Liver (tissue), 9 donors: ENCODE data around the gene DDX53. TPM values are rescaled to one million over a fixed set of nuclear protein-coding genes. Genes with fewer than 3 reads are reported as not detected.

Source experiments
- DNase-seq: peaks from one replicate; pipeline ENCODE4 v3.0.0-alpha.2; 2017; ENCODE audit warnings: low spot score
- H3K27ac ChIP-seq, 2 donors: one replicate each; pipeline ENCODE4 v1.7.0; 2013; ENCODE audit warnings: inconsistent platforms in 2 of 2, low read length in 2 of 2, control low read depth in 1 of 2, low read depth in 1 of 2, mild to moderate bottlenecking in 1 of 2
- H3K27me3 ChIP-seq, 4 donors: one replicate each; pipeline versions ENCODE4 v1.6.1 to v1.7.0; 2013; ENCODE audit warnings: low read length in 3 of 4, inconsistent platforms in 1 of 4, mild to moderate bottlenecking in 1 of 4, moderate library complexity in 1 of 4; ENCODE audit not compliant: control insufficient read depth in 4 of 4, insufficient read depth in 4 of 4
- H3K36me3 ChIP-seq, 4 donors: one replicate each; pipeline versions ENCODE4 v1.6.1 to v1.7.0; 2013; ENCODE audit warnings: low read length in 3 of 4, mild to moderate bottlenecking in 3 of 4, low read depth in 1 of 4, moderate library complexity in 1 of 4; ENCODE audit not compliant: control insufficient read depth in 4 of 4, insufficient read depth in 3 of 4
- H3K4me1 ChIP-seq, 4 donors: one replicate each; pipeline versions ENCODE4 v1.6.1 to v1.7.0; 2013; ENCODE audit warnings: low read length in 3 of 4, mild to moderate bottlenecking in 3 of 4, moderate library complexity in 1 of 4; ENCODE audit not compliant: control insufficient read depth in 4 of 4, insufficient read depth in 4 of 4
- H3K4me3 ChIP-seq, 3 donors: one replicate each; pipeline versions ENCODE4 v1.6.1 to v1.7.0; 2013; ENCODE audit warnings: low read length in 3 of 3, control low read depth in 1 of 3, low read depth in 1 of 3, mild to moderate bottlenecking in 1 of 3
- H3K9ac ChIP-seq, 2 donors: one replicate each; pipeline ENCODE4 v1.7.0; 2013; ENCODE audit warnings: low read length in 2 of 2, mild to moderate bottlenecking in 2 of 2, moderate library complexity in 2 of 2, control low read depth in 1 of 2, low read depth in 1 of 2
- H3K9me3 ChIP-seq, 4 donors: one replicate each; pipeline versions ENCODE4 v1.6.1 to v1.7.0; 2013; ENCODE audit warnings: low read length in 3 of 4; ENCODE audit not compliant: control insufficient read depth in 4 of 4
- EGR1 ChIP-seq, 2 donors: IDR thresholded peaks; 2 replicates each; pipeline ENCODE4 v1.6.1; 2016 to 2018; ENCODE audit warnings: antibody characterized with exemption in 2 of 2, low read depth in 2 of 2
- FOXA1 ChIP-seq: IDR thresholded peaks from 2 replicates; pipeline ENCODE4 v1.6.1; 2016; ENCODE audit warnings: antibody characterized with exemption
- FOXA2 ChIP-seq: IDR thresholded peaks from 2 replicates; pipeline ENCODE4 v1.6.1; 2016; ENCODE audit warnings: antibody characterized with exemption
- GABPA ChIP-seq, 2 donors: IDR thresholded peaks in 1 of 2; conservative IDR thresholded peaks in 1 of 2; 2 replicates each; pipeline ENCODE4 v1.6.1; 2016; ENCODE audit warnings: antibody characterized with exemption in 2 of 2, mild to moderate bottlenecking in 1 of 2, moderate library complexity in 1 of 2
- HNF4A ChIP-seq, 2 donors: conservative IDR thresholded peaks; 2 replicates each; pipeline ENCODE4 v1.6.1; 2016; ENCODE audit warnings: antibody characterized with exemption in 2 of 2, mild to moderate bottlenecking in 2 of 2
- HNF4G ChIP-seq: IDR thresholded peaks from 2 replicates; pipeline ENCODE4 v1.6.1; 2016; ENCODE audit warnings: antibody characterized with exemption
- JUND ChIP-seq, 2 donors: IDR thresholded peaks; 2 replicates each; pipeline ENCODE4 v1.6.1; 2016; ENCODE audit warnings: antibody characterized with exemption in 2 of 2
- NR2F2 ChIP-seq: IDR thresholded peaks from 2 replicates; pipeline ENCODE4 v1.6.1; 2016; ENCODE audit warnings: antibody characterized with exemption
- RAD21 ChIP-seq, 2 donors: IDR thresholded peaks; 2 replicates each; pipeline ENCODE4 v1.6.1; 2016; ENCODE audit warnings: antibody characterized with exemption in 2 of 2, mild to moderate bottlenecking in 2 of 2
- RXRA ChIP-seq, 2 donors: IDR thresholded peaks; 2 replicates each; pipeline ENCODE4 v1.6.1; 2017 to 2018; ENCODE audit warnings: antibody characterized with exemption in 2 of 2, mild to moderate bottlenecking in 1 of 2
- SP1 ChIP-seq: IDR thresholded peaks from 2 replicates; pipeline ENCODE4 v1.6.1; 2018; ENCODE audit warnings: antibody characterized with exemption, mild to moderate bottlenecking
- TAF1 ChIP-seq: conservative IDR thresholded peaks from 2 replicates; pipeline ENCODE4 v1.6.1; 2016; ENCODE audit warnings: antibody characterized with exemption, mild to moderate bottlenecking
- YY1 ChIP-seq: IDR thresholded peaks from 2 replicates; pipeline ENCODE4 v1.6.1; 2016; ENCODE audit warnings: antibody characterized with exemption, mild to moderate bottlenecking
- WGBS: extraction: QIAGEN DNeasy Blood & Tissue Kit; methylation state at CpG from one replicate; pipeline ENCODE4 v1.1.7; 2013; 5-methylcytosine and 5-hydroxymethylcytosine counted together
- polyA plus RNA-seq, 2 donors: library from polyadenylated mRNA; stranded (reverse) in 1 of 2; unstranded in 1 of 2; fragments of 200-250 nt in 1 of 2; fragments of >200 nt in 1 of 2; fragmentation: Nextera tagmentation in 1 of 2; extraction: Ambion mirVana in 1 of 2; gene quantifications; one replicate each; pipeline versions ENCODE4 v1.2.1 to v1.2.3, GENCODE V29; 2013 to 2015
- total RNA-seq, 2 donors: library from RNA; depleted of rRNA; stranded (reverse); fragments of >200 nt; gene quantifications; one replicate each; pipeline ENCODE4 v1.2.3, GENCODE V29; 2014
- TF ChIP-seq, protein P1 (sequence below): IDR thresholded peaks from 2 replicates; pipeline ENCODE4 v1.6.1; 2016; ENCODE audit warnings: antibody characterized with exemption
- TF ChIP-seq, protein P2 (sequence below): IDR thresholded peaks from 2 replicates; pipeline ENCODE4 v1.6.1; 2016; ENCODE audit warnings: antibody characterized with exemption
- TF ChIP-seq, protein P3 (sequence below): IDR thresholded peaks from 2 replicates; pipeline ENCODE4 v1.6.1; 2016; ENCODE audit warnings: antibody characterized with exemption, mild to moderate bottlenecking
- TF ChIP-seq, protein P4 (sequence below): fragments of 150-350 bp; IDR thresholded peaks from 2 replicates; pipeline ENCODE4 v1.5.1; 2017; ENCODE audit warnings: improper control_type of control experiment, low read depth, low read length; ENCODE audit not compliant: missing input control
- TF ChIP-seq, protein P5 (sequence below): IDR thresholded peaks from 2 replicates; pipeline ENCODE4 v1.6.1; 2016; ENCODE audit warnings: antibody characterized with exemption
- donor health status: healthy.
- donor health status: healthy.
- donor health status: healthy.
- donor health status: healthy.
- donor health status: healthy.

DDX53 gene
- total and polyA plus RNA-seq, 4 donors: not detected

DNA sequence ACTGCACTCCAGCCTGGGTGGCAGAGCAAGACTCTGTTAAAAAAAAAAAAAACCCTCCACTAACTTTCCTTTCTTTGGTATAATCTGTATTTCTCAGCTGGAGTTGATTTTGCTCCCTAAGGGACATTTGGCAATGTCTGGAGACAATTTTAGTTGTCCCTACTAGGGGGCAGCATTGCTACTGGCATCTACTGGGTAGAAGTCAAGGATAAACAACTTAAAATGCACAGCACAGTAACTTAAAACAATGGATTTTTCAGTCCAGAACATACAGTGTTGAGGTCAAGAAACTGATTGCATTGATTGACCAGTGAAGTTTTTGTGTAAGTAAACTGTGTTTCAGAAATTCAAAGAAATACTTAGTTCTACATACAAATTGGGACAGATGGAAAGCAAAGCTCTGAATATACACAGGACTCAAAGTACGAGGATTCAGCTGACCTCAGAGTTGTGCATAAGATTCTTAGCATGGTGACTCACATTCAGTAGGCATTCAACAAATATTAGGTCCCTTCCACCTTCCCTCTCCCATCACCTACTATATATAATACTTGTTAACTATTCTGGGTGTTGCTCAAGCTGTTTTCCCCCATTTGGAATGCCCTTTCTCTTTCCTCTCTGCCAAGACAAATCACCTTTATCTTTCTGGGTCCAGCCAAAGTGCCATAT lies 8.8 kb downstream of the DDX53 start:
- WGBS: 29% methylated on average over 1 of the region's 1 CpG
- H3K36me3 ChIP-seq: no peaks in the 10 kb centered on the region

DNA sequence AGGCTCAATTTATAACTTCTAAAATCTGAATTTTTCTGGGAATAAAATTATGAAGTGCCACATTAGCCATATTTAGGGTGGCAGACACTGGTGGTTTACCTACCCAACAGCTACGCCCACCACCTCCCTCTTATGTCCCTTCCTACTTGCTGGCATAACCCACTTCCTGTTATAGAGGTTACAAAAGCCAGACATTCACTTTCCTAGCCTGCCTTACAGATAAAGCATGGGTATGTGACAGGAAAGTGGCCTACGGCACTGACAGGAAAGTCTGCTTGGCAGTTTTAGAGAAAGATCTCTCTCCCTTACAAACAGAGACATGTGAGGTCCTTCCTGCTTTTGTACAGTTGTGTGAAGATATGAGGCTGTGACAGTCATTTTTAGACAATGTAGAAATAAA lies 12.4 kb downstream of the DDX53 start:
- no peak for DNase-seq
- no peaks in the 10 kb centered on the region for H3K4me1 ChIP-seq
- H3K9ac ChIP-seq: no peak overlapping the region
- no peaks in the 10 kb centered on the region for H3K27me3 ChIP-seq
- no peak overlapping the region for H3K27ac ChIP-seq
- H3K4me3 ChIP-seq: no peak overlapping the region
- TF ChIP-seq, protein P1, sequence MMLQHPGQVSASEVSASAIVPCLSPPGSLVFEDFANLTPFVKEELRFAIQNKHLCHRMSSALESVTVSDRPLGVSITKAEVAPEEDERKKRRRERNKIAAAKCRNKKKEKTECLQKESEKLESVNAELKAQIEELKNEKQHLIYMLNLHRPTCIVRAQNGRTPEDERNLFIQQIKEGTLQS: no peak
- TF ChIP-seq HNF4A (conservative IDR thresholded peaks at IDR 0.05): no peak
- TF ChIP-seq TAF1: no peak
- TF ChIP-seq, protein P2, sequence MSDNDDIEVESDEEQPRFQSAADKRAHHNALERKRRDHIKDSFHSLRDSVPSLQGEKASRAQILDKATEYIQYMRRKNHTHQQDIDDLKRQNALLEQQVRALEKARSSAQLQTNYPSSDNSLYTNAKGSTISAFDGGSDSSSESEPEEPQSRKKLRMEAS: no peak
- TF ChIP-seq FOXA1: no peak
- TF ChIP-seq, protein P3, sequence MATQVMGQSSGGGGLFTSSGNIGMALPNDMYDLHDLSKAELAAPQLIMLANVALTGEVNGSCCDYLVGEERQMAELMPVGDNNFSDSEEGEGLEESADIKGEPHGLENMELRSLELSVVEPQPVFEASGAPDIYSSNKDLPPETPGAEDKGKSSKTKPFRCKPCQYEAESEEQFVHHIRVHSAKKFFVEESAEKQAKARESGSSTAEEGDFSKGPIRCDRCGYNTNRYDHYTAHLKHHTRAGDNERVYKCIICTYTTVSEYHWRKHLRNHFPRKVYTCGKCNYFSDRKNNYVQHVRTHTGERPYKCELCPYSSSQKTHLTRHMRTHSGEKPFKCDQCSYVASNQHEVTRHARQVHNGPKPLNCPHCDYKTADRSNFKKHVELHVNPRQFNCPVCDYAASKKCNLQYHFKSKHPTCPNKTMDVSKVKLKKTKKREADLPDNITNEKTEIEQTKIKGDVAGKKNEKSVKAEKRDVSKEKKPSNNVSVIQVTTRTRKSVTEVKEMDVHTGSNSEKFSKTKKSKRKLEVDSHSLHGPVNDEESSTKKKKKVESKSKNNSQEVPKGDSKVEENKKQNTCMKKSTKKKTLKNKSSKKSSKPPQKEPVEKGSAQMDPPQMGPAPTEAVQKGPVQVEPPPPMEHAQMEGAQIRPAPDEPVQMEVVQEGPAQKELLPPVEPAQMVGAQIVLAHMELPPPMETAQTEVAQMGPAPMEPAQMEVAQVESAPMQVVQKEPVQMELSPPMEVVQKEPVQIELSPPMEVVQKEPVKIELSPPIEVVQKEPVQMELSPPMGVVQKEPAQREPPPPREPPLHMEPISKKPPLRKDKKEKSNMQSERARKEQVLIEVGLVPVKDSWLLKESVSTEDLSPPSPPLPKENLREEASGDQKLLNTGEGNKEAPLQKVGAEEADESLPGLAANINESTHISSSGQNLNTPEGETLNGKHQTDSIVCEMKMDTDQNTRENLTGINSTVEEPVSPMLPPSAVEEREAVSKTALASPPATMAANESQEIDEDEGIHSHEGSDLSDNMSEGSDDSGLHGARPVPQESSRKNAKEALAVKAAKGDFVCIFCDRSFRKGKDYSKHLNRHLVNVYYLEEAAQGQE: no peak
- TF ChIP-seq, protein P4, sequence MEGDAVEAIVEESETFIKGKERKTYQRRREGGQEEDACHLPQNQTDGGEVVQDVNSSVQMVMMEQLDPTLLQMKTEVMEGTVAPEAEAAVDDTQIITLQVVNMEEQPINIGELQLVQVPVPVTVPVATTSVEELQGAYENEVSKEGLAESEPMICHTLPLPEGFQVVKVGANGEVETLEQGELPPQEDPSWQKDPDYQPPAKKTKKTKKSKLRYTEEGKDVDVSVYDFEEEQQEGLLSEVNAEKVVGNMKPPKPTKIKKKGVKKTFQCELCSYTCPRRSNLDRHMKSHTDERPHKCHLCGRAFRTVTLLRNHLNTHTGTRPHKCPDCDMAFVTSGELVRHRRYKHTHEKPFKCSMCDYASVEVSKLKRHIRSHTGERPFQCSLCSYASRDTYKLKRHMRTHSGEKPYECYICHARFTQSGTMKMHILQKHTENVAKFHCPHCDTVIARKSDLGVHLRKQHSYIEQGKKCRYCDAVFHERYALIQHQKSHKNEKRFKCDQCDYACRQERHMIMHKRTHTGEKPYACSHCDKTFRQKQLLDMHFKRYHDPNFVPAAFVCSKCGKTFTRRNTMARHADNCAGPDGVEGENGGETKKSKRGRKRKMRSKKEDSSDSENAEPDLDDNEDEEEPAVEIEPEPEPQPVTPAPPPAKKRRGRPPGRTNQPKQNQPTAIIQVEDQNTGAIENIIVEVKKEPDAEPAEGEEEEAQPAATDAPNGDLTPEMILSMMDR: no peak
- no peak for TF ChIP-seq HNF4G
- no peak for TF ChIP-seq JUND (IDR thresholded peaks at IDR 0.05)
- no peak for TF ChIP-seq YY1
- TF ChIP-seq, protein P5, sequence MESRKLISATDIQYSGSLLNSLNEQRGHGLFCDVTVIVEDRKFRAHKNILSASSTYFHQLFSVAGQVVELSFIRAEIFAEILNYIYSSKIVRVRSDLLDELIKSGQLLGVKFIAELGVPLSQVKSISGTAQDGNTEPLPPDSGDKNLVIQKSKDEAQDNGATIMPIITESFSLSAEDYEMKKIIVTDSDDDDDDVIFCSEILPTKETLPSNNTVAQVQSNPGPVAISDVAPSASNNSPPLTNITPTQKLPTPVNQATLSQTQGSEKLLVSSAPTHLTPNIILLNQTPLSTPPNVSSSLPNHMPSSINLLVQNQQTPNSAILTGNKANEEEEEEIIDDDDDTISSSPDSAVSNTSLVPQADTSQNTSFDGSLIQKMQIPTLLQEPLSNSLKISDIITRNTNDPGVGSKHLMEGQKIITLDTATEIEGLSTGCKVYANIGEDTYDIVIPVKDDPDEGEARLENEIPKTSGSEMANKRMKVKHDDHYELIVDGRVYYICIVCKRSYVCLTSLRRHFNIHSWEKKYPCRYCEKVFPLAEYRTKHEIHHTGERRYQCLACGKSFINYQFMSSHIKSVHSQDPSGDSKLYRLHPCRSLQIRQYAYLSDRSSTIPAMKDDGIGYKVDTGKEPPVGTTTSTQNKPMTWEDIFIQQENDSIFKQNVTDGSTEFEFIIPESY: no peak
- TF ChIP-seq FOXA2: no peak
- no peak for TF ChIP-seq SP1
- no peak for TF ChIP-seq NR2F2
- no peak for TF ChIP-seq GABPA (IDR thresholded peaks at IDR 0.05 in 1 of 2, conservative IDR thresholded peaks at IDR 0.05 in 1 of 2)
- no peak for TF ChIP-seq RXRA (IDR thresholded peaks at IDR 0.05)
- no peak for TF ChIP-seq RAD21 (IDR thresholded peaks at IDR 0.05)
- no peak for TF ChIP-seq EGR1 (IDR thresholded peaks at IDR 0.05; ENCODE audit: low read depth in 2 of 2)
- H3K36me3 ChIP-seq: no peaks in the 10 kb centered on the region
- WGBS: 59% methylated on average over 2 of the region's 2 CpGs
- H3K9me3 ChIP-seq: no peaks in the 10 kb centered on the region

More for the DNA sequence above, 8.8 kb downstream of the DDX53 start:
- Histone ChIP-seq H3K4me1 (no peaks in the 10 kb centered on the region), H3K4me3 (no peak overlapping the region), H3K27ac (no peak overlapping the region), H3K9me3 (no peaks in the 10 kb centered on the region), H3K27me3 (no peaks in the 10 kb centered on the region), H3K9ac (no peak overlapping the region)
- peak; percentile 15 to 62 for TF ChIP-seq RAD21 (IDR thresholded peaks at IDR 0.05)
- TF ChIP-seq, protein P5: no peak
- TF ChIP-seq, protein P1: no peak
- no peak for DNase-seq
